ENCODE results near the gene CADPS2. TPM values are rescaled to one million over a fixed set of nuclear protein-coding genes. Genes with fewer than 3 reads are reported as not detected.

Gene CADPS2
- total and polyA plus RNA-seq, 8 donors, result 7.7 to 27.3 (median 18.6) TPM

GRCh38 chr7:122429926-122430325 is 456.3 kb downstream of the CADPS2 start:
- TF ChIP-seq CTCF (IDR thresholded peaks at IDR 0.05), result no peak
- intact Hi-C loops (cut with DNase I), result no loop called here
- WGBS, 2 donors, result 87 to 91% methylated on average over 2 of the region's 2 CpGs
- no peaks in the 10 kb centered on the region for H3K36me3 ChIP-seq
- DNase-seq, result no peak
- no peaks in the 10 kb centered on the region for H3K27me3 ChIP-seq
- no peak overlapping the region for H3K4me3 ChIP-seq
- no peaks in the 10 kb centered on the region for H3K4me1 ChIP-seq
- FAIRE-seq, result no peak
- H3K9me3 ChIP-seq, result no peaks in the 10 kb centered on the region
- ATAC-seq, result no peak
- H3K27ac ChIP-seq, result no peak overlapping the region

- Histone ChIP-seq H3K4me3 (no peak overlapping the region), H3K27ac (no peak overlapping the region), H3K9me3 (no peaks in the 10 kb centered on the region), H3K4me1 (no peaks in the 10 kb centered on the region), H3K36me3 (no peaks in the 10 kb centered on the region), H3K27me3 (no peaks in the 10 kb centered on the region)
- ATAC-seq, result no peak
- no peak for FAIRE-seq
- WGBS, 2 donors, result 90 to 100% methylated on average over 1 of the region's 1 CpG
- TF ChIP-seq CTCF (IDR thresholded peaks at IDR 0.05), result no peak
- DNase-seq, result no peak
- intact Hi-C loops (cut with DNase I), result no loop called here
Observed at GRCh38 chr7:122425731-122426130, 460.5 kb downstream of the CADPS2 start.

GRCh38 chr7:122423591-122423990 is 462.7 kb downstream of the CADPS2 start:
- H3K4me3 ChIP-seq, result no peak overlapping the region
- intact Hi-C loops (cut with DNase I), result no loop called here
- DNase-seq (no peak), ATAC-seq (no peak), FAIRE-seq (no peak)
- H3K27ac ChIP-seq, result no peak overlapping the region
- 89 to 92% methylated on average over 4 of the region's 4 CpGs for WGBS, 2 donors
- TF ChIP-seq CTCF (IDR thresholded peaks at IDR 0.05), result no peak
- H3K27me3 ChIP-seq, result no peaks in the 10 kb centered on the region
- no peaks in the 10 kb centered on the region for H3K4me1 ChIP-seq
- H3K36me3 ChIP-seq, result no peaks in the 10 kb centered on the region
- no peaks in the 10 kb centered on the region for H3K9me3 ChIP-seq

GRCh38 chr7:122416336-122416735 is 469.9 kb downstream of the CADPS2 start:
- no peak for ATAC-seq
- 71 to 74% methylated on average over 2 of the region's 2 CpGs for WGBS, 2 donors
- DNase-seq, result no peak
- Histone ChIP-seq H3K4me3 (no peak overlapping the region), H3K36me3 (peaks cover 0 to 3% (median 0%) of the 10 kb centered on the region in 3 donors), H3K27ac (no peak overlapping the region), H3K4me1 (no peaks in the 10 kb centered on the region), H3K9me3 (no peaks in the 10 kb centered on the region), H3K27me3 (no peaks in the 10 kb centered on the region)
- intact Hi-C loops (cut with DNase I), result no loop called here
- no peak for FAIRE-seq
- no peak for TF ChIP-seq CTCF (IDR thresholded peaks at IDR 0.05)

GRCh38 chr7:122415510-122415909 is 470.8 kb downstream of the CADPS2 start:
- 62 to 74% methylated on average over 1 of the region's 1 CpG for WGBS, 2 donors
- FAIRE-seq (no peak), DNase-seq (no peak), ATAC-seq (no peak)
- no peaks in the 10 kb centered on the region for H3K4me1 ChIP-seq
- intact Hi-C loops (cut with DNase I), result no loop called here
- H3K27ac ChIP-seq, result no peak overlapping the region
- TF ChIP-seq CTCF (IDR thresholded peaks at IDR 0.05), result no peak
- H3K9me3 ChIP-seq, result no peaks in the 10 kb centered on the region
- H3K27me3 ChIP-seq, result no peaks in the 10 kb centered on the region
- peaks cover 0 to 3% (median 0%) of the 10 kb centered on the region in 3 donors for H3K36me3 ChIP-seq
- no peak overlapping the region for H3K4me3 ChIP-seq

All from pancreas (tissue), 10 donors.